PC-9 (cell line): Measurements from ENCODE around the gene APMAP. TPM values are rescaled to one million over a fixed set of nuclear protein-coding genes. Genes with fewer than 3 reads are reported as not detected.
A peak's percentile ranks its signal among the peaks of the same experiment; 100 is the strongest.
"Not testable (repeated sequence)": the region's sequence is repeated elsewhere in the genome, so short reads cannot be mapped to it uniquely, and the experiment has no call there.

ENCODE experiments used
- BruUV-seq: library from RNA; stranded (reverse); fragments of 400-500 nt; replicated peaks from 2 replicates; lab custom pipeline; 2021; lab: Mats Ljungman, UMichigan
- CTCF ChIA-PET: fragments of 300-600 bp; sonication (Branson Sonifier 250); formaldehyde crosslinking; loops from one replicate; lab custom pipeline; 2022; ENCODE audit warnings: antibody characterized with exemption; lab: Charles Lee
- POLR2A ChIA-PET: fragments of 300-600 bp; sonication (Branson Sonifier 250); formaldehyde crosslinking; loops from one replicate; lab custom pipeline; 2022; ENCODE audit warnings: antibody characterized with exemption; ENCODE audit not compliant: unreplicated experiment; lab: Charles Lee
- DNase-seq, 2 experiments: peaks; one replicate each; pipeline versions ENCODE4 v3.0.0 to v3.0.0-alpha.2; 2015 to 2022; ENCODE audit warnings: mixed read lengths in 1 of 2
- H2AFZ ChIP-seq: fragments of 200-600 bp; sonication (generic); 2 replicates; pipeline ENCODE4 v1.8.1; 2017; ENCODE audit warnings: antibody characterized with exemption
- H3F3A ChIP-seq: fragments of 200-600 bp; sonication (generic); 2 replicates; pipeline ENCODE4 v1.8.1; 2017; ENCODE audit warnings: antibody characterized with exemption, mild to moderate bottlenecking, low read depth; ENCODE audit not compliant: insufficient read depth
- H3K27ac ChIP-seq: fragments of 200-600 bp; sonication (generic); 2 replicates; pipeline ENCODE4 v1.6.1; 2016; ENCODE audit warnings: mixed run types
- H3K27me3 ChIP-seq: fragments of 200-600 bp; sonication (generic); 2 replicates; pipeline ENCODE4 v1.6.1; 2016; ENCODE audit warnings: low read depth, mixed run types; ENCODE audit not compliant: insufficient read depth
- H3K36me3 ChIP-seq: fragments of 200-600 bp; sonication (generic); 2 replicates; pipeline ENCODE4 v1.6.1; 2016; ENCODE audit warnings: low read depth, mixed run types
- H3K4me1 ChIP-seq: fragments of 200-600 bp; sonication (generic); replicated peaks from 2 replicates; pipeline ENCODE4 v1.6.1; 2016; ENCODE audit warnings: mixed run types; ENCODE audit not compliant: insufficient read depth
- H3K4me2 ChIP-seq: fragments of 200-600 bp; sonication (generic); 2 replicates; pipeline ENCODE4 v1.6.1; 2017; ENCODE audit warnings: mixed run types
- H3K4me3 ChIP-seq: fragments of 200-600 bp; sonication (generic); 2 replicates; pipeline ENCODE4 v1.6.1; 2016; ENCODE audit warnings: mixed run types
- H3K79me2 ChIP-seq: fragments of 200-600 bp; sonication (generic); 2 replicates; pipeline ENCODE4 v1.6.1; 2017; ENCODE audit warnings: low read depth, mixed run types
- H3K9me2 ChIP-seq: fragments of 200-600 bp; sonication (generic); 2 replicates; pipeline ENCODE4 v1.8.1; 2017; ENCODE audit warnings: mild to moderate bottlenecking; ENCODE audit not compliant: insufficient read depth
- H3K9me3 ChIP-seq: fragments of 200-600 bp; sonication (generic); 2 replicates; pipeline ENCODE4 v1.8.1; 2016; ENCODE audit warnings: low read depth; ENCODE audit not compliant: insufficient read depth
- H4K20me1 ChIP-seq: fragments of 200-600 bp; sonication (generic); 2 replicates; pipeline ENCODE4 v1.8.1; 2017; ENCODE audit not compliant: insufficient read depth
- CTCF ChIP-seq: fragments of 200-600 bp; sonication (generic); conservative IDR thresholded peaks from 2 replicates; pipeline ENCODE4 v1.6.1; 2017; ENCODE audit warnings: mixed run types, antibody characterized with exemption, mild to moderate bottlenecking, moderate library complexity
- EZH2 ChIP-seq: fragments of 200-600 bp; sonication (generic); IDR thresholded peaks from 2 replicates; pipeline ENCODE4 v1.8.0; 2017; ENCODE audit warnings: antibody characterized with exemption, low read depth
- intact Hi-C: fragments of 100-400 bp; cut with micrococcal nuclease; formaldehyde crosslinking; loops from one replicate; pipeline ENCODE4 v1.10.0; 2022; ENCODE audit not compliant: unreplicated experiment
- total RNA-seq: library from RNA; stranded (reverse); gene quantifications from 2 replicates; pipeline ENCODE4 v1.2.3, GENCODE V29; 2021

Gene APMAP
- total RNA-seq, 1 experiment from 2014 or later = 103 TPM

- CTCF ChIA-PET, H2AFZ ChIP-seq, H3K79me2 ChIP-seq, H4K20me1 ChIP-seq, DNase-seq, H3K27me3 ChIP-seq, H3K9me3 ChIP-seq, H3K36me3 ChIP-seq, BruUV-seq, POLR2A ChIA-PET, H3K4me3 ChIP-seq, H3K9me2 ChIP-seq, intact Hi-C loops: not testable (repeated sequence)
- Histone ChIP-seq H3K4me1 (peaks cover 37% of the 10 kb centered on the region), H3K4me2 (peak overlapping the region; percentile 81), H3K27ac (peak overlapping the region; percentile 96), H3F3A (peaks cover 20% of the 10 kb centered on the region; the same call in 1 of the 2 replicates)
Observed at GRCh38 chr20:24929259-24929658, 63.3 kb downstream of the APMAP start.

- H3K4me1 ChIP-seq, H3K9me3 ChIP-seq, H3K27ac ChIP-seq, H2AFZ ChIP-seq, BruUV-seq, intact Hi-C loops, DNase-seq, POLR2A ChIA-PET, H3K9me2 ChIP-seq, H3K36me3 ChIP-seq, H3K4me2 ChIP-seq, H3K4me3 ChIP-seq, H3K79me2 ChIP-seq, H4K20me1 ChIP-seq, H3K27me3 ChIP-seq, H3F3A ChIP-seq: not testable (repeated sequence)
- CTCF ChIA-PET = interaction anchor here (1.6 kb wide), 1 partner anchor 10 kb away, joined by 8 read pairs; no protein-coding TSS in a partner anchor
Observed at GRCh38 chr20:24920706-24921105, 71.8 kb downstream of the APMAP start.

GRCh38 chr20:24919665-24920064 lies 72.9 kb downstream of the APMAP start:
- not testable (repeated sequence) for H3F3A ChIP-seq, H2AFZ ChIP-seq, H3K4me2 ChIP-seq, H3K4me1 ChIP-seq, H3K79me2 ChIP-seq, H3K36me3 ChIP-seq, H3K9me2 ChIP-seq, H3K27me3 ChIP-seq, DNase-seq, BruUV-seq, H4K20me1 ChIP-seq, H3K4me3 ChIP-seq, H3K9me3 ChIP-seq, H3K27ac ChIP-seq
- CTCF ChIA-PET = interaction anchor here (1.6 kb wide), 1 partner anchor 11 kb away, joined by 8 read pairs; no protein-coding TSS in a partner anchor
- intact Hi-C loops = loop anchor here (2.0 to 10.0 kb wide), 6 partner anchors 132 to 1135 kb away; no protein-coding TSS in a partner anchor
- POLR2A ChIA-PET = interaction anchor here (0.6 kb wide), 1 partner anchor 174 kb away, joined by 6 read pairs; no protein-coding TSS in a partner anchor

GRCh38 chr20:24918579-24919566 lies 73.7 kb downstream of the APMAP start:
- TF ChIP-seq EZH2 (no peak), CTCF (no peak; the same call in 1 of the 2 replicates)
- POLR2A ChIA-PET = interaction anchor here (0.6 kb wide), 2 partner anchors 173 to 467 kb away, joined by 6 to 13 read pairs; no protein-coding TSS in a partner anchor
- Histone ChIP-seq H3K9me3 (no peaks in the 10 kb centered on the region), H2AFZ (no peak overlapping the region), H3F3A (no peaks in the 10 kb centered on the region), H3K79me2 (no peaks in the 10 kb centered on the region), H3K27ac (no peak overlapping the region), H3K4me2 (peak overlapping the region; percentile 10), H4K20me1 (no peaks in the 10 kb centered on the region), H3K4me1 (0 out of 2 replicates have a peak, but pooled peaks cover 5% of the 10 kb centered on the region), H3K27me3 (no peaks in the 10 kb centered on the region), H3K9me2 (no peaks in the 10 kb centered on the region), H3K4me3 (no peak overlapping the region), H3K36me3 (no peaks in the 10 kb centered on the region)
- CTCF ChIA-PET = interaction anchor here (0.6 to 1.6 kb wide), 4 partner anchors 12 to 784 kb away, joined by 3 to 8 read pairs (median 4); no protein-coding TSS in a partner anchor
- BruUV-seq = no TSS peak
- intact Hi-C loops = loop anchor here (1.0 to 10.0 kb wide), 8 partner anchors 132 to 1134 kb away; no protein-coding TSS in a partner anchor
- no peak for DNase-seq
